HG03565 (cell line): ENCODE measurements around the gene TRAF7.
"Not testable (repeated sequence)": the region's sequence is repeated elsewhere in the genome, so short reads cannot be mapped to it uniquely, and the experiment has no call there.

Source experiments
- ATAC-seq: cut with Tn5 transposase; IDR thresholded peaks from one replicate; pipeline ENCODE4 v1.9.1; 2021; ENCODE audit warnings: mild to moderate bottlenecking, moderate library complexity; ENCODE audit not compliant: unreplicated experiment

Gene TRAF7

DNA sequence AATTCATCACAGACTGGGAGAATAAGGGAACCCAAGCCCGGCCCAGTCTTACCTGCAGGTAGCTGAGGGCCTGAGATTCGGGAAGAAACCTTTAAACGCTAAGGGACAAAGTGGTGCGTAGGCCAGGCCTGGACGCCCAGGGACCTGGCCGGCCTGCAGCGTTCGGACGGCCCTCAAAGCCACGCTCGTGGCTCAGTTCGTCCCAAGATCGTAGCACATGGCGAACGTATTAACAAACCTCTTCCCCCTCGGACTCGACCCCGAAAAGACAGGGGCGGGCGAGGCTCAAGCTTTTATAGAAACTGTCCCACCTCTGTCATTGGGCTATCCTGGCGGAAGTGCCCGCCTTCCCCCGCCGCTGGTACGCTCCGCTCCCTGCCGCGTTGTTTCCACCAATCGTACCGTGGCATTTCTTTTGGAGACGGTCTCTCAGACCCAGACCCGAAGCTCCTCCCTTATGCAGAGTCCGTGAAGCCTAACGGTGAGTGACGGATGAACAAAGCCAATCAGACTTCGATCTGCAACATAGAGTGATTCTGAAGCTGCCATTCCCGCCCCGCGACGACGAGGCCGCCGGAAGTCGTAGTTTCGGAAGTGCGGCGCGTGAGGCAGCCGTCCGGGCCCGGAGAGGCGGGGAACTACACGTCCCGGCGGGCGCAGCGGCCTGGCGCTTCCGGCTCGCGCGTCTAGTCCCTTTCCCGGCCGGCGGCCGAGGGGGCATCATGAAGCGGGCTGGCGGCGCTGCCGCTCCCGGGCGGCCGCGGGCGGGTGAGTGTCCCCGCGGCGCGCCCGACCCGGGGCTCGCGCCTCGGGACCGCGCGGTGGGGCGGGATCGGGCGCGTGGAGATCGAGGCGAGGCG, at the start of gene TRAF7:
Gene TRAF7, plus strand, starts transcription at position 692 of the 860 bp plus-strand sequence. CDS start 8,139 bp downstream, outside the sequence.
- peak; percentile 84 for ATAC-seq

DNA sequence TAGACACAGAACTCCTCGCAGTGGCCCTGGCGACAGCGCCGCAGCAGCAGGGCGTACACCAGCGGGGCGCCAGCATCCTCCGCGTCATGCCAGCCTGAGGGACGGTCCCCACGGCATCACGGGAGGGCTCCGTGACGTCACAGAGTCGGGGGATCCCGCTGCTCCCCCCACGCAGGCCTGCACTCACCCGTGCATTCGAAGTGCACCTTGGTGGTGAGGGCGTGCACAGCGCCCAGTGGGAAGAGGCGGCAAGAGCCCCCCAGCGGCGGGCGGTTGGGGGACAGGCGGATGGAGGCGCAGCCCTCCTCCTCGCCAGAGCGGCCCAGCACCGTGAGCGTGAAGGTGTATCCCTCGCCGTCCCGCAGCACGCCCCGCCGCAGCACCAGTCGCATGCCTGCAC, 49.4 kb upstream of the TRAF7 start:
- not testable (repeated sequence) for ATAC-seq

DNA sequence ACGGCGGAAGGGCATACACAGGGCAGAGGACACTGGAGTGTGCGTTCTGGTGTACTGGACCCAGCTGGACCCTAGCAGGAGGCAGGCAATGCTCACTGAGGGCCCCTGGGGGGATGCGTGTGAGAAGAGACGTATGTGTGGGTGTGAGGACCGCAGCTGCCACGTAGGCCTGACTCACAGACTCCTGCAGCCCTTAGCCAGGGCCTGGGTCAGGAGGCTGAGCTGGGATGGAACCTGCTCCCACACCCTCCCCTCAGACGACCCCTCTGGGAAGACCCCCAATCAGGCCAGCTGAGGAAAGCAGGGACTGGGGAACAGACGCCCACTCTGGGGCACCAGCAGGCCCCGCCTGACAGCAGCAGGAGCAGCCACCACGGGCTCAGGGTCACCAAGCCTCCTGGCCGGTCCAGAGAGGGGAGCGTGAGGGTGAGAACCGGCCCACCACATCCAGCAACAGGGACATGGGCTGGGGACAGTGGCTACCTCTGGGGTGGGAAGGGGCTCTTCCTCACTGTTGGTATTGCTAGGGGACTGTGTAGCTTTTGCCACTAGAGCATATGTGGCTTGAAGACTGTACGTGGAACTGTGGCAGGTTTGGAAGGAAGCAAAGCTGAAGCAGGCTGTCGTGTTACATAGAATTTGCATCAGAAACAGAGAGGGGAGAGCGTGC, 48.3 kb upstream of the TRAF7 start:
- not testable (repeated sequence) for ATAC-seq

DNA sequence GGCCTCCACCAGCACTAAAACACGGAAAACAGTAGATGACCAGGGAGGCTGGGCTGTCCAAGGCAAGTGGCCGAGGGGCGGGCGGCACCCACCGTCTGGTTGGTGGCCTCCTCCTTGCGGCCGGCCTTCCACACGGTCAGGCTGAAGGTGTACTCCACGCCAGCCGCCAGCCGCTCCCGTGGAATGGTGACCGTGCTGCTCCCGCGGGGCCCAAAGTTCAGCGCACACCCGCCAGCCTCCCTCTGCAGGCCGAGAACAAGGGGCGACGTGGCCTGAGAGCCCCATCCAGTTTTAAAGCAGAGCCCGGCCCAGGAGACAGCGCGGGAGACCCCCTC, 47.8 kb upstream of the TRAF7 start:
- ATAC-seq = not testable (repeated sequence)

DNA sequence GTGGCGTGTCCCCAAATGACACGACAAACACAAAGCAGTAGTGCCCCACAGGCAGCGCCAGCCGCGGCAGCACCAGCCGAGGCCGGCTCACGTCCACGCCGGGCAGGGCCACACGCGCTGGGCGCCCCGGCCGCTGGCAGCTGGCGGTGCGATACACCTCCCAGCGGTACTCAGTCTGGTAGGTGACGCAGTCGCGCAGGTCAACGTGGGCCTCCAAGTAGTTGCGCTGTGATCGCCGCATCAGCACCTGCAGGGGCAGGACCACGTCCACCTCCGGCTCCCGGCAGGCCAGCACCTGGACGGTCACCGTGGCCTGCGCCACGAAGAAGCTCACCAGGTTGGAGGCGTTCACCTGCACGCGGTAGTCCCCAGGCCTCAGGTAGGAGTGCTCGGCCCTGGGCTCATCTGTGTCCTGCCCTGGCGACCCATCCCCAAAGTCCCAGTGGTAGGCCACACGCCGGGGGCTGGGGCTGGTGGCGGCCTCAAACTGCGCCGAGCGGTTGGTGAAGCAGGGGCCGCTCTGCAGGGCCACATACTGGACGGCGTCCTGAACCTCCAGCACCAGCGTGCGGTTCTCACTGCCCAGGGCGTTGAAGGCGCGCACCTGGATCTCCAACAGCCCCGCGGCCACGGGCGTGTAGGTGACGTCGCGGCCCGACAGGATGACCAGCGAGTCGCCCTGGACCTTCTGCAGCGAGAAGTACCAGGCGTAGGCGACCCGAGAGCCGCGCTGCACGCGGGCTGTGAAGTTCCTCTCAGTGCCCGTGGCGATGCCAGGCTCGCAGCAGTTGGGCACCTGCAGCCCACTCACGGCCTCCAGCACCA, 46.9 kb upstream of the TRAF7 start:
- ATAC-seq = not testable (repeated sequence)

DNA sequence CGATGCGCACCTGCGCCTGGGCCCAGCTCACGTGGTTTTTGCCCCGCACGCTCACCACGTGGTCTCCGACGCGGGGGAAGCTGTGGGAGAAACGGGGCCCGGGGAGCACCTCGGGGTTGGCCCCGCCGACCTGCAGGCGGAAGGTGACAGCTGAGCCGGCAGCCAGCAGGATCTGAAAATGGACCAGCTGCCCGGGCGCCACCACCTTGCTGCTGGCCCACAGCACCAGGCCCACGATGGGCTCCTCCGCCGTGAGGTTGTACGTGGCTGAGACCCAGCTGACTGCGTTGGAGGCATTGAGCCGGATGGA, 46.4 kb upstream of the TRAF7 start:
- not testable (repeated sequence) for ATAC-seq

DNA sequence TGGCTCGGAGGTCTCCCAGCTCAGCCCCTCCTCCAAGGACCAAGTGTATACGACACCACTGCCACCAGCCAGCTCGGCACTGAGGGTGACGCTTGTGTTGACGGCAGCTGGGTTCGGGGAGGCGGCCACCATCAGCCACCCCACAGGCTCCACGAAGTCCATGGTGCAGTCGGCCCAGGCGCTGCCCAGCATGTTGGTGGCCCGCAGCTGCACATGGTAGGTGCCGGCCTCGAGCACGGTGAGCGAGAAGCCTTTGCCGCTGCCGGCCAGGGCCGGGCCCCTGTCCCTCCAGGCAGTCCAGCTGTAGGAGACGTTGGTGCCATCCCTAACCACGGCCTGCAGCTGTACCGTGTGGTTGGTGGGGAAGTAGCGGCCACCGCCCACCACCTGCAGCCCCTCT, 45.7 kb upstream of the TRAF7 start:
- not testable (repeated sequence) for ATAC-seq

DNA sequence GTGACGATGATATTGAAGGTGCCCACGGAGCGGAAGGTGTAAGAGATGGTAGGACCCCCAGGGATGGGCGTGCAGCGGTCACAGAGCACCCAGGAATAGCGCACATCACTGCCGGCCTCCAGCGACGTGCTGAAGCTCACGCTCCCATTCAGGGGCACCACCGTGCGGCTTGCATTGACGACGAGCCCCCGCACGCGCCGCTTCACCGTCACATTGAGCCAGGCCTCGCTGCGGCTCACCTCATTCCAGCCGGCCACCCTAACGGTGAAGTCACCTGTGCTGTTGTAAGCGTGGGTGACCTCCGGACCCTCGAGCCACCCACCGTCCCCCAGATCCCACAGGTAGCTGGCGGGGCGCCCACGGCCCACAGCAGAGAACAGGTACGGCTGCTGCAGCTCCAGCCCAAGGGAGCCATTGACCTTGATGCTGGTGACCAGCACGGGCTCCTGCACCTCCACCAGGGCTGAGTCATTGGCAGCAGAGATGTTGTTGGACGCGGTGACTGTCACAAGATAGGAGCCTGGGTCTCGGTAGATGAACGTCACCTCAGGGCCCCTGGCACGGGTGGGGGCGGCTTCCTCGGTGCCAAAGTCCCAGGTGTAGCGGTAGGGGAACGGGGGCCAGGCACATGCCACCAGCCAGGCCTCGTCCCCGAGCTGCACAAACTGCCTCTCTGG, 45.1 kb upstream of the TRAF7 start:
- not testable (repeated sequence) for ATAC-seq

DNA sequence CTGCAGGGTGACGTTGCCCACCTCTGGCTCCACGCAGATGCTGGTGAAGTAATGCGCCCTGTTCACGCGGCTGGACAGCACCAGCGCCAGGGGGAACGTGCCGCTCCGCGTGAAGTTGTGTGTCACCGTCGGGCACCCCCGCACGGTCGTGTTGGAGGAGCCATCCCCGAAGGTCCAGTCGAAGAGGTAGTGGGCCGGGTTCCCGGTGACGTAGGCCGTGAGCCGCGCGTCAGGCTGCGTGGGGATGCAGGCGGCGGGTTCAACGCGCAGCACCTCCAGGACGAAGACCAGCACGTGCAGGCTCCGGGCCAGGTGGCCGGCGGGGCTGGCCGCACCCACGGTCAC, 44.6 kb upstream of the TRAF7 start:
- not testable (repeated sequence) for ATAC-seq

DNA sequence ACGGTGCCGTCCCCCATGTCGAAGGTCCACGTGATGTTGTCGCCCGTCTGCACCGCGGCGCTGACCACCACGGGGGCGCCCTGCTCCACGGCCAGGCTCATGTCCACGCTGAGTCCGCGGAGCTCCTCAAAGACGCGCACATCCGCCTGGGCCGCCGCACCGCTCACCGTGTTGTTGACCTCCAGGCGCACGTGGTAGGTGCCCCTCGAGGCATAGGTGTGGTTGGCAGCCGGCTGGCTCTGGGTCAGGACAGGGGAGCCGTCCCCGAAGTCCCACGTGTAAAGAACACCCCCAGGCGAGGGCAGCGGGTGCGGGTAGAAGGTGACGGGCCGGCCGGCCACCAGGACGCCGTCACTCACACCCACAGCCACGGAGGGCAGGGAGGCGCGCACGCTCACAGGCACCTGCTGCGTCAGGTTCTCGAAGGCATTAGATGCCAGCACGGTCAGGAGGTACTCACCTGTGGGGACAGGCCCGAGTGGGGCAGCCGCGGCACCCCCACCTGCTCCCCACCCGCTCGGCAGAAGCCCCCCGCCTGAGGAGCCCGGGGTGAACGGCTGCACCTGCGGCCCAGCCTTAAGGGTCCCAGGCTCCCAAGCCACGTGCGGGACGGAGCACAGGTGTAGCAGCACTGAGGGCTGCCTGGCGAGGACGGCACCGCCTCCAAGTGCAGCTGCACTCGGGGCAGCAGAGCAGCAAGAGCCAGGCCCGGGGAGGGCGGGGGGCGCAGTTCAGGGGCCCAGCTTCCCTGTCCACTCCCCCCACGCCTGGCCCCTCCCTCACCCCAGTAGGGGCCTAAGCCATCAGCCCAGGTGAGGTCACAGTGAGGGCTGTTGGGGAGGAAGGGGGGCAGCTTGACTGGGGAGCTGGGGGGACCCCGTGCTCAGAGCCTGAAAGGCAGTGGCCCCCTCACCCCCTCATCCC, 43.9 kb upstream of the TRAF7 start:
- not testable (repeated sequence) for ATAC-seq

DNA sequence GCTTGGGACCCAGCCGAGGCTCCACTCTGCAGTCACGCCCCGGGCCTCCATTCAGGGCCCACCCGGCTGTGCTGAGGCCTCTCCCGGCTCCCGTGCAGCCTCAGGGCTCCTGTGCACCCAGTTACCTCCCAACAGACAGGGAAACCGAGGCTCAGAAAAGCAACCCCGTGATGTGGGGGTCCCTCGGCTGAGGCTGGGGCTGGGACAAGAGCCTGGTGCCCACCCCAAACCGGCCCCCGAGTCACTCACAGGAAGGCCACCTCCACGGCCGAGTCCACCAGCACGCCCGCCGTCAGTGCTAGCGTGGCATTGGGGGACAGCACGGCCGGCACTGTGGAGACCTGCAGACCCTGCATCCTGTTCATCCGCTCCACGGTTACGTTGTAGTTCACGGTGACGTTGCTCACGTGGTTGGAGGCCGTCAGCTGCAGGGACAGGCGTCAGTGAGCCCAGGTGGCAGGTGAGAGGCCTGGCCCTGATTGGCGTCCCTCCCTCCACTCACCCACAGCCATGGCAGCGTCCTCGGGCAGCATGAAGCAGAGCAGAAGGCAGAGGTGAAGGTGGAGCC, 43.0 kb upstream of the TRAF7 start:
- ATAC-seq = not testable (repeated sequence)

DNA sequence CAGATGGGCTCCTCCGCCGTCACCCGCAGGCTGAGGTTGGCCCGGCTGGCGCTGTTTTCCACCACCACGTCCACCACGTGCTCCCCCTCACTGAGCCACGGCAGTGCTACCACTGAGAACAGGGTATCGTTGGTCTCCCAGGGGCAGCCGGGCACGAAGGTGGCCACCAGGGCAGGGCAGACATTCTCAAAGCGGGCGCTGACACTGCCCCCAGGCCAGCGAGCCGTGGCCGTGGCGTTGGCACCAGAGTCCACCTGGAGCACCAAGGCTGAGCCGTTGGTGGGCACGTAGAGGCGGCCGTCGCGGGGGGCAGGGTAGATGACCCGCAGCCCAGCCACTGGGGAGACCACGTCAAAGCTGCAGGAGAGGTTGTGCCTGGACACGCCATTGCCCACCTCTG, 41.4 kb upstream of the TRAF7 start:
- not testable (repeated sequence) for ATAC-seq

DNA sequence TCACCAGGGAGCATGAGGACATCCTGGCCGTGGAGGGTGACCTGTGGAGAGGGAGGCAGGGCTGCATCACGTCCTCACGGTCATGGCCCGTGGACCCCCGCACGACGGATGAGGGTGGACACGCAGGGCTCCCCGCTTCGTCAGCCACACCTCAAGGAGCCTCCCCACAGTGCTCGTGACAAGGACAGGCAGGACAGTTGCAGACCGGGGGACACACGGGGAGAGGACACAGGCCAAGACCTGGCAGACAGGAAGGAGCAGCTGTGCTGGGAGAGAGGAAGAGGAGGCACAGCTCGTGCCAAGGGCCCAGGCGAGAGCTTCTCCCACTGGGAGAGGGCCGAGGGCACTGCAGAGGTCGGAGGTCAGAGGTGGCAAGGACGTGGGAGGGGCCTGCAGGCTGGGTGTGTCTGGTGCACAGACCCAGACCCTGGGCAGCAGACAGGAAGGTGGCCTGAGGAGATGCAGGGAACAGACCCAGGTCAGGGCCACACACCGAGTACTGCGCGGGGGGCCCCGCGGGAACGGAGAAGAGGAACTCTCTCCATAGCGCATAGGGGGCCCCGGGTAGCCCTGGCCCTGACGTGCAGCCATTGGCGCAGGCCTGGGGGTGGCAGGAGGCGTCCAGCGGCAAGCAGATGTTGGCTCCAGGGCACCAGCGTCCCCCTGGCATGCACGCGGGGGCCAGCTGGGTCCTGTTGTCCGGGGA, 40.5 kb upstream of the TRAF7 start:
- ATAC-seq = not testable (repeated sequence)

DNA sequence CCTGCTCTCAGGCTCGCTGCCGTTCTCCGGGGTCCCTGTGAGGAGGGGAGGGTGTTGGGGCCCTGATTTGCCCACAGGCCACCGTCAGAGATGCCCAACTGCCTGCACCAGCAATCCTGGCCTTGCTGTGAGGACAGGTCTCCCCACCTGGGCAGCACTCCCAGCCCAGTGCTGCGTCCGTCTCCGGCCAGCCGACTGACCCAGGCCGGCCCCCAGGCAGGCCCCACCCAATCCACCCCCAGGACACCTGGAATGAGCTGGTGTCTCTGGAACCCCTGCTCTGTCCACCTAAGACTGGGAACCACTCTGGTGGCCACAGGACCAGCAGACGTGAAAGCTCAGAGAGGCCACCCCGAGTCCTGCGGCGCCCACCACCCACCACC, 40.0 kb upstream of the TRAF7 start:
- ATAC-seq = no peak

DNA sequence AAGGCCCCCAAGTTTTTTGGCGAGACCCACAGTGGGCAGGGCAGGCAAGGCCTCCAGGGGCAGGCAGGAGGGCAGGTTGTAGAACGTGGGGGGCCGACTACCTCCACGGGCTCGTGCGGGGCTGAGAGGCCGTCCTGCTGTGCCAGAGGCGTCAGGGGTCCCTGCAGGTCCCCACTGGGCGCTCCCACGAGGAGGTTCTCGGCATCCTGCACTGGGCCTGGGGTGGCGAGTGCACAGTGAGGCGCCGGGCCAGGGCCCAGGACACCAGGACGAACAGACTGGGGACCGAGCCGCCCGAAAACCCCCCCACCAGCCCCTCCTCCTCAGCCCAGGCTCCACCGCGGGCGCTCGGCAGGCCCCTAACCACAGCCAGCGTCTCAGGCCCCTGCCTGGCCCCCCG, 39.2 kb upstream of the TRAF7 start:
- not testable (repeated sequence) for ATAC-seq

DNA sequence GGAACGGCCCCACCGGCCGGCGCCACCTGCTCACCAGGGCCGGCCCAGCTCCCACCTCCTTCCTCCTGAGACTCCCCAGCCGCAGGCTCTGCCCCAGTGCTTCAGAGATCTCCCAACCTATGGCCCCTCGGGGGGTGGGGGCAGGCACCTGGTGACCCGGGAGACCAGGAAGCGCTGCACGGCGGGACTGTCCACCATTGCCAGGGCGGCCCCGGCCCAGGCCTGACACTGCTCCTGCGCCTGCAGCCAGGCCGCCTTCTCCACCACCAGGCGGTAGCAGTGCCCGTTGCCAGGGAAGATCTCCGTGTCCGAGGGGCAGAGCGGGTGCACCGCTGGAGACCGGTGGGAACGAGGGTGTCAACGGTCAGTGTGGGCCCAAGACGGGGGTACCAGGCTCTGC, 38.2 kb upstream of the TRAF7 start:
- ATAC-seq = not testable (repeated sequence)

DNA sequence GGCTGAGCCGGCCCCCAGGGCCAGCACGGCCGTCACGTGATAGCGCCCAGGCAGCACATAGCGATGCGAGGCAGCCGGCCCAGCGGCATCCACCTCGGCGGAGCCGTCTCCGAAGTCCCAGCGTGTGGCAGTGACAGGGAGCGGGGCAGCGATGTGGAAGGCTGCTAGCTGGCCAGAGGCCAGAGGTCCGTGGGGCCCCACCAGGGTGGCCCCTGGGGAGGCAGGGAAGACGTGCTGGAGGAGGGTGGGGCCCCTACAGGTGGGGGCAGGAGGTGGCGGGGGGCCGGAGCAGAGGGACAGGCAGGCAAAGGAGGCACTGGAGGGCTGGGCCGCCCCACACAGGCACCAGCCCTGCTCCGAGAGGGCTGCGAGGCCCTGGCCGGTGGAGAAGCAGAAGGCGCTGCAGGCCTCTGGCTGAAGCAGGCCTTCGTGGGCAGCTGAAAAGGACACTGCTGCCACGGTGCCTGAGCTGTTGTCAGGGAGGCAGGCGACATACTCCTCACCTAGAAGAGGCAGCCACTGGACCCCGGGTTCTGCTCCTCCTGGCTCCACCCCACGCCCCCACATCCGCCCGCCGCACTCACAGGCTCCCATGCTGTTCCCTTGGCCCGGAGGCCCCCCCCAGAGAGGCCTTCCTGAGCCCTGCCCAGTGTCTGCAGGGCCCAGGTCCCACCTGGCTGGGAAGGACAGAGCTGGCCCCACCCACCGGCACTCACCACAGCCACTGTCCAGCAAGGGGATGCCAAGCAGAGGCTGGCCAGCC, 37.4 kb upstream of the TRAF7 start:
- not testable (repeated sequence) for ATAC-seq

DNA sequence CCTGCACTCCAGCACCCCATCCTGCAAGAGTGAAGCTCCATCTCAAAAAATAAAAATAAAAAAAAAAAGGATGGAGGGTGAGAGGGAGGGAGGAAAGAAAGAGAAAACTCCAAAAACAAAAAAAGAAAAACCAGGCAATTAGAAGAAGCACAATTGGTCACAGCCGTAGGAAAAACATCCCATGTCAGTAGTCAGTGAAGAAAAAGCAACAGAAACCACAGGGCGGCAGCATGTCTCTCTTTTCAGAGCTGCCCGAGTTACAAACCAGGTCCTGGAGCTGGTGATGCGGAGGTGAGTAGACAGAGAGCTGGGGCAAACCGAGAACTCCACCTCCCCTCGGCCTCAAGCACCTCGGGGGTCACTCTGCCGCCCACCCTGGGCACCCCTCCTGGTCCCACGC, 34.3 kb upstream of the TRAF7 start:
- not testable (repeated sequence) for ATAC-seq
